Stimulated activated CD4-positive, alpha-beta T cell treated with anti-CD3 and anti-CD28 coated beads, TNF-alpha, amount 100 ng/mL, for 48 hours (primary cell): ENCODE data around the gene CTNNA3.

ENCODE experiments used
- DNase-seq, 3 donors: peaks; one replicate each; pipeline ENCODE4 v3.0.0-alpha.2; 2020; ENCODE audit warnings: low read depth in 3 of 3

CTNNA3 gene

GRCh38 chr10:67327626-67328535 is 368.1 kb downstream of the CTNNA3 start:
- DNase-seq, result no peak

GRCh38 chr10:67319976-67320375 is 376.0 kb downstream of the CTNNA3 start:
- no peak for DNase-seq

- no peak for DNase-seq
These were observed 387.1 kb downstream of the CTNNA3 start for GRCh38 chr10:67308912-67309311.

GRCh38 chr10:67306588-67307205 is 389.3 kb downstream of the CTNNA3 start:
- DNase-seq, result no peak

- no peak for DNase-seq
These were observed 393.3 kb downstream of the CTNNA3 start for GRCh38 chr10:67302701-67303100.

GRCh38 chr10:67299761-67300160 is 396.2 kb downstream of the CTNNA3 start:
- no peak for DNase-seq

GRCh38 chr10:67297637-67298181 is 398.3 kb downstream of the CTNNA3 start:
- no peak for DNase-seq

- DNase-seq, result no peak
These were observed 399.1 kb downstream of the CTNNA3 start for GRCh38 chr10:67296926-67297325.

GRCh38 chr10:67288688-67289410 is 407.1 kb downstream of the CTNNA3 start:
- no peak for DNase-seq

GRCh38 chr10:67284589-67284988 is 411.4 kb downstream of the CTNNA3 start:
- DNase-seq, result no peak

GRCh38 chr10:67282871-67283270 is 413.1 kb downstream of the CTNNA3 start:
- no peak for DNase-seq

- DNase-seq, result no peak
These were observed 415.6 kb downstream of the CTNNA3 start for GRCh38 chr10:67280405-67280804.

GRCh38 chr10:67277402-67277801 is 418.6 kb downstream of the CTNNA3 start:
- DNase-seq, result no peak

GRCh38 chr10:67269828-67270227 is 426.2 kb downstream of the CTNNA3 start:
- no peak for DNase-seq

GRCh38 chr10:67268146-67268545 is 427.8 kb downstream of the CTNNA3 start:
- no peak for DNase-seq

GRCh38 chr10:67262675-67263074 is 433.3 kb downstream of the CTNNA3 start:
- no peak for DNase-seq

GRCh38 chr10:67261300-67261797 is 434.6 kb downstream of the CTNNA3 start:
- no peak for DNase-seq

GRCh38 chr10:67259319-67259929 is 436.6 kb downstream of the CTNNA3 start:
- no peak for DNase-seq

GRCh38 chr10:67257427-67258144 is 438.4 kb downstream of the CTNNA3 start:
- DNase-seq, result no peak

- DNase-seq, result no peak
These were observed 439.0 kb downstream of the CTNNA3 start for GRCh38 chr10:67257018-67257417.

- no peak for DNase-seq
These were observed 445.3 kb downstream of the CTNNA3 start for GRCh38 chr10:67250686-67251085.
